GM19468 (cell line): ENCODE measurements around the gene FKBP1A.

Experiments
- ATAC-seq: cut with Tn5 transposase; IDR thresholded peaks from one replicate; pipeline ENCODE4 v1.9.1; 2021; ENCODE audit warnings: mild to moderate bottlenecking, moderate library complexity, moderate number of reproducible peaks; ENCODE audit not compliant: unreplicated experiment; ENCODE audit errors: extremely low read depth

The FKBP1A gene

DNA sequence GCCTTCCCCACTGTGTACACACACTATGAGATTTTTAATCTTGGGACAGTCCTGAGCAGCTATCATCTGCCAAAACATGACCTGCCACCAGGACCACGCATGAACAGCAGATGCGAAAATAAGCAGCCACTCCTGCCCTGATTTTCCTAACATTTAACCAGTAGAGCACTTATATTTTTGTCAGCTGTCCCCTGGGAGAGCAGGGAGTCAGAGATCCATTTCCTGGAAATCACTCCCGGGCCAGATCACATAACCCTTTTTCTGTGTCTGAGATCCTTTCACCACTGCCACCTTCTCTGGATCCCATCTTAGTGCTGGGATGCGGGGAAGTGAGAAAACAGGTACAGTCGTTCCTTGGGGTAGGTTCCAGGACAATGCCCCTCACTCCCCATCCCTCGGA is 69.6 kb downstream of the FKBP1A start:
- ATAC-seq, result no peak

DNA sequence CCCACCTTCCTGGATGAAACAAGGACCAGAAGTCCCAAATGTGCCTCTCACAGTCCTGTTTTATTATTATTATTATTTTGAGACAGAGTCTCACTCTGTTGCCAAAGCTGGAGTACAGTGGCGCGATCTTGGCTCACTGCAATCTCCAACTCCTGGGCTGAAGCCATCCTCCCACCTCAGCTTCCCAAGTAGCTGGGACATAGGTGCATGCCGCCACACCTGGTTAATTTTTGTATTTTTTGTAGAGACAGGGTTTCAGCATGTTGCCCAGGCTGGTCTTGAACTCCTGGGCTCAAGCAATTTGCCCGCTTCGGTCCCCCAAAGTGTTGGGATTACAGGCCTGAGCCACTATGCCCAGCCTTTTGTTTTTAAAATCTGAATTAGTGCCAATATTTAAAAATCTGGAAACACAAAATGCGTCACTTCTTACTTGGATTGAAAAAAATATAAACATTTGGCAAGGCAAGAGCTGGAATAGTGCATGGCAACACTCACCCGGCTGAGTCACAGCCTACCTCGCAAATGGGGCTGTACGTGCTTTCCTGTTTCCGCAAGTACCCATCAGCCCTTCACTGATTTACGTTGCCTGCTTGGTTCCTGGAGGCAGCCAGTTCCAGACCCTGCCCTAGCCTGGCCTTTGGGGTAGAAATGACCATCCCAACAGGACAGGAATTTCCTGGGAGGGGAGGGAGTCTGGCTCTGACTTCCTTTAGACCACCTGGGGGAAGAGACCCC is 70.2 kb downstream of the FKBP1A start:
- ATAC-seq, result no peak

GRCh38 chr20:1321654-1321939 is 71.3 kb downstream of the FKBP1A start:
- no peak for ATAC-seq

DNA sequence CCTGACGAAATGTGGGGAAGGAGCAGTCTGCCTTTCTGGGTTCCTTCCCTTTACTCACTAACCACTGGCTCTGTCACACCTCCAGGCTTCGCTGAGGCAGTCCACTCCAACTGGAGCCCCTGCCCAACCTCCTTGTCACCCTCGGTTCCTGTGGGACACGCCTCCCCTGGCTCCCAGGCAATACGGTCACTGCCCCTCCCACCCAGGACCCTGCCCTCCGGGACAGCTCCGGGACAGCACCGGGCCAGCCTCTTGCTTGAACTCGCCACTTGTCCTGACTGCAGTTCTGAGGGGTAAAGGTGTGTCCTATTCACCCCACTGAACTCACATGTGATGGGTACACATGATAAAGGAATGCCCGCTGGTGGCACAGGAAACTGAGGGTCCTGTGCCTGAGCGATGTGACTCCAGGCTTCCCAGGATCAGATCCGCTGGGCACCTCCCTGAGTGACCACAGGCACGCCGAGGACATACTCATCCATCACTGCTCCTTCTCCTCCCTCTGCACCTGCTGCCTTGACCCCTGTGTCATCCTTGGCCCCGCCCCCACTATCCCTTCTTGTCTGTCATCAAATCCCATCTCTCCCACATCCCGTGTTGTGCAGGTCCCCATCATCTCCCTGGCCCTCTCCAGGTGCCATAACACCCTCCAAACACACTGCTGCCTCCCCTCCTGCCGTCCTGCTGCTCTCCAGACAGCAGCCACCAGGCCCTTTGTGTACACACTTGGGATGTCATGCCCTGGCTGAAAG is 71.8 kb downstream of the FKBP1A start:
- no peak for ATAC-seq

DNA sequence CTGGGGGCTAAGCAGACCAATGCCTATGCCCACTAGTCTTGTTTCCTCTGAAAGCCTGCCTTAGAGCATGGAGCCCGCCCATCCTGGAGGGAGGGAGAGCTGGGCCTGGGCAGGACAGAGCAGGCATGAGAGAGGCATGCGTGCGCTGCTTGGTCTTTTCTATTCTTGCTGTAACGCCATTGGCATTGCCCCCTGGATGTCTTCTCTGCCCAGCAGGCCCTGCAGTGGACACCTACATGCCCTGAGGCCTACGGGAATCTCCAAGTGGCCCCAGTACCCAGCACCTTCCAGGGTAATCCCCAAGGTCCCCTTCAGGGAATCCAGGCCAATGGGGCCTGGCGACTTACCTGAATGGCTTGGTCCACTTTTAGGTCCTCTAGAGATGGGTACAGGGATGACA is 72.8 kb downstream of the FKBP1A start:
- ATAC-seq, result no peak

DNA sequence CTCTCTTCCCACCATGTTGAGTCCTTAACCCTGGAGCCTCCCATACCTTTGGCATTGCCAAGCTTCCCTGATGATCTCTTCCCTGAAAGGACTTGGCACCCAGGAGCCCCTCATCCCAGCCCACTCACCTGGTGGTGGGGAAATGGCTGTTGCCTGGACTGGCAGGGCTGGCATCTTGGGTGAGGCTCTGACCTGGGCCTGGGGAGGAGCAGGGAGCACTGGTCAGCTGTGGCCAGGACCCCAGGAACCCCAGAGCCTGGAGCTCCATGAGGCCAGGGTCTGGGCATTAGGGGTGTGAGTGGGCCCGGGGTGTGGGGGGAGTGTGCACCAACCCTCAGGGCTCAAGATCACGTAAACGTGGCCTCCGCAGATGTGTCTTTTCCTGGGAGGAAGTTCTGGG is 73.4 kb downstream of the FKBP1A start:
- no peak for ATAC-seq

DNA sequence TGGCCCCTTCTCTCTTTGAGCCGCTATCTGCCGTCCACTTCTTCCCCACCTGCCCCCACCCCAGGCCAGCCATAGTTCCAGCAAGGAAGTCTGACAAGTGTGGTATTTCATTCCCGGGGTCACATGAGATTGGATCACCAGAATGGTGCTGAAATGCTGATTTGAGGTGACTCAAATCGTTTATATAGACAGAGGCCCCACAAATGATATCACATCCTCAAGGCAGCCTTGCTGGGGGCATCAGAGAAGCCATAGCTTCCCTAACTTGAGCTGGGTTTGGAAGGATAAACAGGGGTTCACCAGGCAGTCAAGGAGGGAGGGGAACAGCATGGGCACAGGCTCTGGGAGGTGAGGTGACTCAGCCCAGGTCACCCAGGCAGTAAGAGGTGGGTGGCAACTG is 73.8 kb downstream of the FKBP1A start:
- no peak for ATAC-seq
